Measurements from ENCODE around the gene EPHX1. TPM values are rescaled to one million over a fixed set of nuclear protein-coding genes. Genes with fewer than 3 reads are reported as not detected.

Gene EPHX1
- total RNA-seq, 1 experiment from 2014 or later = 54.6 TPM

- ATAC-seq (no peak), DNase-seq (no peak)
- Histone ChIP-seq H3K4me2 (ENCODE audit: low read length) (no peak overlapping the region), H3K27me3 (ENCODE audit: low read length) (no peaks in the 10 kb centered on the region), H3K4me3 (ENCODE audit: low read length) (no peak overlapping the region), H3F3A (ENCODE audit: low read length, unreplicated experiment) (no peaks in the 10 kb centered on the region), H3K9me2 (replicated peaks; ENCODE audit: low read length) (no peaks in the 10 kb centered on the region), H3K79me2 (ENCODE audit: low read length) (peaks cover 37% of the 10 kb centered on the region), H3K36me3 (ENCODE audit: low read depth, low read length) (no peaks in the 10 kb centered on the region; the same call in 1 of the 2 replicates), H3K9me3 (ENCODE audit: low read length) (no peaks in the 10 kb centered on the region), H3K9ac (ENCODE audit: low read length) (no peak overlapping the region), H4K20me1 (ENCODE audit: low read length) (no peaks in the 10 kb centered on the region), H2AFZ (ENCODE audit: low read length) (no peak overlapping the region), H3K27ac (ENCODE audit: low read length) (no peak overlapping the region), H3K4me1 (ENCODE audit: insufficient read depth, low read length) (peaks cover 30% of the 10 kb centered on the region)
- BruUV-seq (replicated peaks) = no TSS peak
- POLR2A ChIA-PET (ENCODE audit: unreplicated experiment) = no interaction called here
- CTCF ChIA-PET = no interaction called here
- intact Hi-C loops (cut with micrococcal nuclease) = loop anchor here (1.0 to 2.0 kb wide), 2 partner anchors 9 to 15 kb away; partner anchors contain the start of gene EPHX1
- TF ChIP-seq EZH2phosphoT487 (IDR thresholded peaks at IDR 0.05; ENCODE audit: borderline replicate concordance, low read length) (no peak), EZH2 (IDR thresholded peaks at IDR 0.05; ENCODE audit: low read length, unreplicated experiment) (no peak)
- TF ChIP-seq, protein P1, sequence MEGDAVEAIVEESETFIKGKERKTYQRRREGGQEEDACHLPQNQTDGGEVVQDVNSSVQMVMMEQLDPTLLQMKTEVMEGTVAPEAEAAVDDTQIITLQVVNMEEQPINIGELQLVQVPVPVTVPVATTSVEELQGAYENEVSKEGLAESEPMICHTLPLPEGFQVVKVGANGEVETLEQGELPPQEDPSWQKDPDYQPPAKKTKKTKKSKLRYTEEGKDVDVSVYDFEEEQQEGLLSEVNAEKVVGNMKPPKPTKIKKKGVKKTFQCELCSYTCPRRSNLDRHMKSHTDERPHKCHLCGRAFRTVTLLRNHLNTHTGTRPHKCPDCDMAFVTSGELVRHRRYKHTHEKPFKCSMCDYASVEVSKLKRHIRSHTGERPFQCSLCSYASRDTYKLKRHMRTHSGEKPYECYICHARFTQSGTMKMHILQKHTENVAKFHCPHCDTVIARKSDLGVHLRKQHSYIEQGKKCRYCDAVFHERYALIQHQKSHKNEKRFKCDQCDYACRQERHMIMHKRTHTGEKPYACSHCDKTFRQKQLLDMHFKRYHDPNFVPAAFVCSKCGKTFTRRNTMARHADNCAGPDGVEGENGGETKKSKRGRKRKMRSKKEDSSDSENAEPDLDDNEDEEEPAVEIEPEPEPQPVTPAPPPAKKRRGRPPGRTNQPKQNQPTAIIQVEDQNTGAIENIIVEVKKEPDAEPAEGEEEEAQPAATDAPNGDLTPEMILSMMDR (conservative IDR thresholded peaks at IDR 0.05; ENCODE audit: low read depth, low read length) = no peak
These were observed 9.6 kb downstream of the EPHX1 start for GRCh38 chr1:225819346-225820192.

- DNase-seq = peak; percentile 64
- TF ChIP-seq, protein P1 (conservative IDR thresholded peaks at IDR 0.05; ENCODE audit: low read depth, low read length) = no peak
- TF ChIP-seq EZH2phosphoT487 (IDR thresholded peaks at IDR 0.05; ENCODE audit: borderline replicate concordance, low read length) (no peak), EZH2 (IDR thresholded peaks at IDR 0.05; ENCODE audit: low read length, unreplicated experiment) (no peak)
- Histone ChIP-seq H3K4me2 (ENCODE audit: low read length) (peak overlapping the region; percentile 10; the same call in 1 of the 2 replicates), H3K4me1 (ENCODE audit: insufficient read depth, low read length) (peaks cover 30% of the 10 kb centered on the region), H3F3A (ENCODE audit: low read length, unreplicated experiment) (no peaks in the 10 kb centered on the region), H3K27ac (ENCODE audit: low read length) (no peak overlapping the region), H2AFZ (ENCODE audit: low read length) (no peak overlapping the region), H3K4me3 (ENCODE audit: low read length) (no peak overlapping the region), H3K79me2 (ENCODE audit: low read length) (peaks cover 42% of the 10 kb centered on the region), H3K9ac (ENCODE audit: low read length) (no peak overlapping the region), H3K9me2 (replicated peaks; ENCODE audit: low read length) (no peaks in the 10 kb centered on the region), H3K36me3 (ENCODE audit: low read depth, low read length) (no peaks in the 10 kb centered on the region; the same call in 1 of the 2 replicates), H3K9me3 (ENCODE audit: low read length) (no peaks in the 10 kb centered on the region), H3K27me3 (ENCODE audit: low read length) (no peaks in the 10 kb centered on the region), H4K20me1 (ENCODE audit: low read length) (no peaks in the 10 kb centered on the region)
- ChIA-PET CTCF (no interaction called here), POLR2A (ENCODE audit: unreplicated experiment) (interaction anchor here (0.6 kb wide), 1 partner anchor 290 kb away, joined by 3 read pairs; no protein-coding TSS in a partner anchor)
- peak; percentile 60 for ATAC-seq
- no TSS peak for BruUV-seq (replicated peaks)
- intact Hi-C loops (cut with micrococcal nuclease) = loop anchor here (1.0 to 2.0 kb wide), 2 partner anchors 10 to 14 kb away; partner anchors contain the start of gene EPHX1
These were observed 10.7 kb downstream of the EPHX1 start for GRCh38 chr1:225820522-225821120.
